Progenitor cell of endocrine pancreas (in vitro differentiated cells): ENCODE data around the gene SPSB3. TPM values are rescaled to one million over a fixed set of nuclear protein-coding genes. Genes with fewer than 3 reads are reported as not detected.

ENCODE experiments used
- DNase-seq: peaks from one replicate; pipeline ENCODE4 v3.0.0; 2021; ENCODE audit warnings: low spot score; ENCODE audit not compliant: unreplicated experiment
- H3K27ac Mint-ChIP-seq: 2 replicates; pipeline ENCODE4 v1.8.0; 2021; ENCODE audit warnings: mild to moderate bottlenecking, moderate library complexity, mixed read lengths
- H3K27me3 Mint-ChIP-seq: 2 replicates; pipeline ENCODE4 v1.8.0; 2021; ENCODE audit warnings: mixed read lengths
- H3K36me3 Mint-ChIP-seq: 2 replicates; pipeline ENCODE4 v1.8.0; 2022; ENCODE audit warnings: mixed read lengths; ENCODE audit not compliant: insufficient read depth
- H3K4me1 Mint-ChIP-seq: 2 replicates; pipeline ENCODE4 v1.8.0; 2021; ENCODE audit warnings: low read depth, mixed read lengths
- H3K4me3 Mint-ChIP-seq: 2 replicates; pipeline ENCODE4 v1.8.0; 2021; ENCODE audit warnings: low read depth, mild to moderate bottlenecking, moderate library complexity, mixed read lengths
- H3K9me3 Mint-ChIP-seq: 2 replicates; pipeline ENCODE4 v1.8.0; 2021; ENCODE audit warnings: low read depth, mixed read lengths
- CTCF ChIP-seq: fragments of 200-600 bp; sonication (generic); IDR thresholded peaks from one replicate; pipeline ENCODE4 v1.5.0; 2021; ENCODE audit warnings: antibody characterized with exemption, mild to moderate bottlenecking; ENCODE audit not compliant: unreplicated experiment
- total RNA-seq: library from RNA; stranded (reverse); gene quantifications from 2 replicates; pipeline ENCODE4 v1.2.1, GENCODE V29; 2021

Gene SPSB3
- total RNA-seq, 1 donor from 2014 or later: 47.8 TPM

GRCh38 chr16:1769402-1770300 lies 12.7 kb downstream of the SPSB3 start:
- Mint-ChIP-seq H3K4me3 (peak overlapping the region; percentile 94), H3K27me3 (no peaks in the 10 kb centered on the region), H3K27ac (no peak overlapping the region), H3K9me3 (no peaks in the 10 kb centered on the region), H3K4me1 (peaks cover 9% of the 10 kb centered on the region), H3K36me3 (peaks cover 4% of the 10 kb centered on the region)
- no peak for TF ChIP-seq CTCF
- DNase-seq: no peak

GRCh38 chr16:1768767-1769401 lies 13.5 kb downstream of the SPSB3 start:
- DNase-seq: no peak
- Mint-ChIP-seq H3K4me3 (no peak overlapping the region), H3K9me3 (no peaks in the 10 kb centered on the region), H3K27ac (no peak overlapping the region), H3K27me3 (no peaks in the 10 kb centered on the region), H3K4me1 (peaks cover 9% of the 10 kb centered on the region), H3K36me3 (peaks cover 4% of the 10 kb centered on the region)
- no peak for TF ChIP-seq CTCF

- Mint-ChIP-seq H3K27ac (no peak overlapping the region), H3K36me3 (peaks cover 4% of the 10 kb centered on the region), H3K4me3 (no peak overlapping the region), H3K4me1 (peaks cover 9% of the 10 kb centered on the region), H3K27me3 (no peaks in the 10 kb centered on the region), H3K9me3 (no peaks in the 10 kb centered on the region)
- TF ChIP-seq CTCF: no peak
- DNase-seq: no peak
These were observed 14.2 kb downstream of the SPSB3 start for GRCh38 chr16:1768061-1768766.

GRCh38 chr16:1767116-1767994 lies 15.0 kb downstream of the SPSB3 start:
- Mint-ChIP-seq H3K9me3 (no peaks in the 10 kb centered on the region), H3K27ac (no peak overlapping the region), H3K36me3 (peaks cover 4% of the 10 kb centered on the region), H3K27me3 (no peaks in the 10 kb centered on the region), H3K4me3 (no peak overlapping the region), H3K4me1 (peaks cover 7% of the 10 kb centered on the region)
- no peak for TF ChIP-seq CTCF
- DNase-seq: no peak

GRCh38 chr16:1766701-1767100 lies 15.7 kb downstream of the SPSB3 start:
- Mint-ChIP-seq H3K27ac (no peak overlapping the region), H3K9me3 (no peaks in the 10 kb centered on the region), H3K27me3 (no peaks in the 10 kb centered on the region), H3K4me1 (peaks cover 2% of the 10 kb centered on the region), H3K4me3 (no peak overlapping the region), H3K36me3 (peaks cover 4% of the 10 kb centered on the region)
- DNase-seq: no peak
- TF ChIP-seq CTCF: no peak
